Heart right ventricle (tissue), 16 donors: Measurements from ENCODE around the gene SLC35E1. TPM values are rescaled to one million over a fixed set of nuclear protein-coding genes. Genes with fewer than 3 reads are reported as not detected.
A peak's percentile ranks its signal among the peaks of the same experiment; 100 is the strongest.
"Not testable (repeated sequence)": the region's sequence is repeated elsewhere in the genome, so short reads cannot be mapped to it uniquely, and the experiment has no call there.

Experiments
- ATAC-seq, 8 donors: fragments of 200-7000 bp; cut with Tn5 transposase; one replicate each; pipeline ENCODE4 v1.9.1; 2020; ENCODE audit warnings: mild to moderate bottlenecking in 8 of 8, moderate library complexity in 8 of 8, moderate number of reproducible peaks in 1 of 8
- DNase-seq, 2 donors: peaks; one replicate each; pipeline ENCODE4 v3.0.0-alpha.2; 2020
- H3K27ac ChIP-seq, 10 donors: fragments of 200-600 bp; sonication (generic) in 2 of 10; one replicate each; pipeline versions ENCODE4 v1.5.0 to v1.8.0; 2020 to 2022; ENCODE audit warnings: mild to moderate bottlenecking in 3 of 10
- H3K27me3 ChIP-seq, 7 donors: fragments of 200-600 bp; one replicate each; pipeline ENCODE4 v1.8.0; 2021 to 2022; ENCODE audit warnings: mild to moderate bottlenecking in 2 of 7
- H3K36me3 ChIP-seq, 9 donors: fragments of 200-600 bp; sonication (generic) in 1 of 9; one replicate each; pipeline versions ENCODE4 v1.5.0 to v1.8.0; 2020 to 2022; ENCODE audit warnings: mild to moderate bottlenecking in 2 of 9
- H3K4me1 ChIP-seq, 9 donors: fragments of 200-600 bp; sonication (generic) in 1 of 9; one replicate each; pipeline versions ENCODE4 v1.5.0 to v1.8.0; 2020 to 2022; ENCODE audit warnings: mild to moderate bottlenecking in 4 of 9
- H3K4me3 ChIP-seq, 10 donors: fragments of 200-600 bp; sonication (generic) in 2 of 10; one replicate each; pipeline versions ENCODE4 v1.5.0 to v1.8.0; 2020 to 2022; ENCODE audit warnings: mild to moderate bottlenecking in 7 of 10, moderate library complexity in 2 of 10
- H3K9me3 ChIP-seq, 11 donors: fragments of 200-600 bp in 10 of 11; sonication (generic) in 2 of 11; one replicate each; pipeline versions ENCODE4 v1.5.0 to v1.8.0; 2013 to 2022; ENCODE audit warnings: mild to moderate bottlenecking in 2 of 11, control low read depth in 1 of 11, moderate library complexity in 1 of 11
- WGBS, 2 donors: extraction: QIAGEN DNeasy Blood & Tissue Kit; methylation state at CpG; one replicate each; pipeline ENCODE4 v1.1.7; 2013; ENCODE audit warnings: inconsistent platforms in 1 of 2; 5-methylcytosine and 5-hydroxymethylcytosine counted together
- intact Hi-C, 10 donors: fragments of 100-400 bp; cut with DNase I; formaldehyde crosslinking; loops; one replicate each; pipeline versions ENCODE4 v1.11.1 to v1.14.2; 2022
- polyA plus RNA-seq, 2 donors: library from polyadenylated mRNA; stranded (reverse); fragments of 200-250 nt; gene quantifications; one replicate each; pipeline ENCODE4 v1.2.3, GENCODE V29; 2013
- total RNA-seq, 10 donors: library from RNA; stranded (reverse); fragmentation: NEBNext Ultra II Directional in 3 of 10; extraction: Animal tissue kit (Norgen Biotek cat#: 25700) in 3 of 10; gene quantifications; one replicate each; pipeline versions ENCODE4 v1.2.1 to v1.2.4, GENCODE V29; 2021 to 2023
- TF ChIP-seq, protein P1 (sequence below), 9 donors: fragments of 200-600 bp; sonication (generic) in 2 of 9; IDR thresholded peaks; one replicate each; pipeline versions ENCODE4 v1.5.0 to v1.8.0; 2021 to 2022; ENCODE audit warnings: antibody characterized with exemption in 9 of 9, mild to moderate bottlenecking in 5 of 9, moderate library complexity in 1 of 9
- donor health status: Arrhythmogenic right ventricular cardiomyopathy.
- donor health status: ischemic (EF 13 %, LVEDD 7.1; RV severe dilation, severe dysfunction).
- donor health status: healthy with polysubstance abuse.
- donor health status: DM: no; HTN: yes; CAD: no.
- donor health status: DM: no; HTN: no; CAD: no.
- donor health status: ischemic (EF 25% LVEDD 6.9; RV normal size, moderate dysfunction).
- donor health status: ischemic (EF 25% LVEDD 5.7; RV mildly dilated, moderate dysfunction).
- donor health status: healthy.
- donor health status: DM: yes; HTN: yes; CAD: no.
- donor health status: Ischemic cardiomyopathy.
- donor health status: ischemic (EF 35%, LVEDD 5.7; RV mildly dilated, moderate dysfunction).
- donor health status: nonischemic (EF 11% LVEDD 7.7; RV severe dilation, severe dysfunction).
- donor health status: DM: yes; HTN: yes; CAD: no.
- donor health status: PGD.
- donor health status: ischemic (EF 29% LVEDD 5.4; RV normal size, mild dysfunction).
- donor health status: nonischemic (EF 23%, LVEDD 6.1; RV moderate dilation, normal function).

Gene SLC35E1
- total and polyA plus RNA-seq, 12 donors = 20.8 to 29.0 (median 23.6) TPM

DNA sequence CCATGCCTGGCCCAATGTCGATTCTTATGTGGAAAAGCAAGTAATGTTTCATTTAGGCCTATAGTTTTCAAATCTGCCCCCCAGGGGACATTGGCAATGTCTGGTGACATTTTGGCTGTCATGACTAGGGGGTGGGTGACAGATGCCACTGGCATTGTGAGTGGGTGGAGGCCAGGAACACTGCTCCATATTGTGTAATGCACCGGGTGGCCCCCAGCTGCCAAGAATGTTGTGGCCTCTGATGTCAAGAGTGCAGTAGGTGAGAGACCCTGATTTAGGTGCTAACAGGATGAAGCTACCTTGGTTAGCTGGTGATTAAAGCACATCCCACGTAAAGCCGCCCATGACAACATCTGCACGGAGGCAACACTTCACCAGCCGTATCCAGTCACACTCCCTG is 65.3 kb downstream of the SLC35E1 start:
- Histone ChIP-seq H3K27ac (peak overlapping the region in 1 of 10 donors; percentile 18), H3K4me3 (no peak overlapping the region), H3K27me3 (no peaks in the 10 kb centered on the region), H3K36me3 (peaks cover 0 to 90% (median 10%) of the 10 kb centered on the region in 9 donors), H3K4me1 (no peaks in the 10 kb centered on the region), H3K9me3 (no peaks in the 10 kb centered on the region)
- DNase-seq (no peak), ATAC-seq (no peak)
- TF ChIP-seq, protein P1, sequence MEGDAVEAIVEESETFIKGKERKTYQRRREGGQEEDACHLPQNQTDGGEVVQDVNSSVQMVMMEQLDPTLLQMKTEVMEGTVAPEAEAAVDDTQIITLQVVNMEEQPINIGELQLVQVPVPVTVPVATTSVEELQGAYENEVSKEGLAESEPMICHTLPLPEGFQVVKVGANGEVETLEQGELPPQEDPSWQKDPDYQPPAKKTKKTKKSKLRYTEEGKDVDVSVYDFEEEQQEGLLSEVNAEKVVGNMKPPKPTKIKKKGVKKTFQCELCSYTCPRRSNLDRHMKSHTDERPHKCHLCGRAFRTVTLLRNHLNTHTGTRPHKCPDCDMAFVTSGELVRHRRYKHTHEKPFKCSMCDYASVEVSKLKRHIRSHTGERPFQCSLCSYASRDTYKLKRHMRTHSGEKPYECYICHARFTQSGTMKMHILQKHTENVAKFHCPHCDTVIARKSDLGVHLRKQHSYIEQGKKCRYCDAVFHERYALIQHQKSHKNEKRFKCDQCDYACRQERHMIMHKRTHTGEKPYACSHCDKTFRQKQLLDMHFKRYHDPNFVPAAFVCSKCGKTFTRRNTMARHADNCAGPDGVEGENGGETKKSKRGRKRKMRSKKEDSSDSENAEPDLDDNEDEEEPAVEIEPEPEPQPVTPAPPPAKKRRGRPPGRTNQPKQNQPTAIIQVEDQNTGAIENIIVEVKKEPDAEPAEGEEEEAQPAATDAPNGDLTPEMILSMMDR (IDR thresholded peaks at IDR 0.05) = no peak
- 91 to 94% methylated on average over 6 of the region's 6 CpGs for WGBS, 2 donors
- intact Hi-C loops = loop anchor here in 1 of 10 donors (10.0 kb wide), 1 partner anchor 262 kb away; no protein-coding TSS in a partner anchor

DNA sequence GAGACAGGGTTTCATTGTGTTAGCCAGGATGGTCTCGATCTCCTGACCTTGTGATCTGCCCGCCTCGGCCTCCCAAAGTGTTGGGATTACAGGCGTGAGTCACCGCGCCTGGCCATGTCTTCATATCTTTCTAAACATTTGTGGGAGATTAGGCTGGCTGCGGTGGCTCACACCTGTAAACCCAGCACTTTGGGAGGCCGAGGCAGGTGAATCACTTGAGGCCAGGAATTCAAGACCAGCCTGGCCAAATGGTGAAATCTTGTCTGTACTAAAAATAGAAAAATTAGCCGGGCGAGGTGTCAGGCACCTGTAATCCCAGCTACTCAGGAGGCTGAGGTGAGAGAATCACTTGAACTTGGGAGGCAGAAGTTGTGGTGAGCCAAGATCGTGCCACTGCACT is 66.1 kb downstream of the SLC35E1 start:
- H3K27ac ChIP-seq, H3K4me1 ChIP-seq, DNase-seq, H3K27me3 ChIP-seq, H3K4me3 ChIP-seq, H3K9me3 ChIP-seq, ATAC-seq: not testable (repeated sequence)
- H3K36me3 ChIP-seq = peaks cover 0 to 89% (median 10%) of the 10 kb centered on the region in 9 donors
- intact Hi-C loops = loop anchor here in 1 of 10 donors (10.0 kb wide), 1 partner anchor 261 kb away; no protein-coding TSS in a partner anchor
- WGBS, 2 donors = 91 to 93% methylated on average over 11 of the region's 11 CpGs

DNA sequence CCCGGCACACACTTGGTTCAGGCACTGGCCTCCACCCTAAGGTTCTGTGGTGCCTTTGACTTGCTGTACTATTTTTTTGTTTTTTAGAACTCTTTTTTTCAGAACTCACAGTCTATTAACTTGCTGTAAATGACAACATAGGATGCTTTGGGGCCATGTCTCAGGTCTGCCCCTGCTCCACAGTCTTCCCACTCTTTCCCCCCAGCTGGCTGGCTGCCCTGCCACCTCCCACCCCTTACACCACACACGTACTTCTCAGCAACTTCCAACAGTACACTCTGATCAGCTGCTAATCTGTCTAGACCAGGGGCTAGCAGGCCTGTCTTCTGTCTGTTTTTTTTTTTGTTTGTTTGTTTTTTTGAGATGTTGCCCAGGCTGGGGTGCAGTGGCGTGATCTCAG is 67.9 kb downstream of the SLC35E1 start:
- H3K27ac ChIP-seq = no peak overlapping the region
- H3K27me3 ChIP-seq = no peaks in the 10 kb centered on the region
- no peaks in the 10 kb centered on the region for H3K9me3 ChIP-seq
- no peak overlapping the region for H3K4me3 ChIP-seq
- 83 to 93% methylated on average over 3 of the region's 3 CpGs for WGBS, 2 donors
- DNase-seq (no peak), ATAC-seq (no peak)
- H3K36me3 ChIP-seq = peaks cover 0 to 74% (median 10%) of the 10 kb centered on the region in 9 donors
- TF ChIP-seq, protein P1 (IDR thresholded peaks at IDR 0.05) = no peak
- H3K4me1 ChIP-seq = no peaks in the 10 kb centered on the region
- intact Hi-C loops = loop anchor here in 1 of 10 donors (10.0 kb wide), 1 partner anchor 259 kb away; no protein-coding TSS in a partner anchor

Other genes with a start within 250 kb of the SLC35E1 start
- 10 to 100 TPM; 25.5 to 76.2 (median 50.4) TPM for gene KLF2, start 247.6 kb downstream of the SLC35E1 start, total RNA-seq
- gene KLF2, start 247.6 kb downstream of the SLC35E1 start, polyA plus RNA-seq = 10 to 100 TPM; 22.4 to 73.5 TPM
- gene EPS15L1, start 100.4 kb downstream of the SLC35E1 start, total RNA-seq = 10 to 100 TPM; 46.9 to 70.1 (median 57.4) TPM
- 10 to 100 TPM; 41.3 to 79.7 TPM for gene EPS15L1, start 100.4 kb downstream of the SLC35E1 start, polyA plus RNA-seq
- under 1 TPM in 1 of 10 donors, not detected in 9; 0.22 TPM for gene CALR3, start 76.2 kb downstream of the SLC35E1 start, total RNA-seq
- gene CALR3, start 76.2 kb downstream of the SLC35E1 start, polyA plus RNA-seq = not detected
- gene C19orf44, start 76.0 kb downstream of the SLC35E1 start, total RNA-seq = 1 to 10 TPM; 1.6 to 3.5 (median 2.9) TPM
- gene C19orf44, start 76.0 kb downstream of the SLC35E1 start, polyA plus RNA-seq = 1 to 10 TPM; 3.0 to 4.1 TPM
- 10 to 100 TPM; 20.0 to 26.6 (median 22.6) TPM for gene CHERP, start 30.0 kb downstream of the SLC35E1 start, total RNA-seq
- gene CHERP, start 30.0 kb downstream of the SLC35E1 start, polyA plus RNA-seq = 10 to 100 TPM; 11.3 to 16.4 TPM
- 1 to 10 TPM; 3.3 to 6.9 (median 4.6) TPM for gene MED26, start 55.8 kb upstream of the SLC35E1 start, total RNA-seq
- gene MED26, start 55.8 kb upstream of the SLC35E1 start, polyA plus RNA-seq = 1 to 10 TPM; 3.8 to 5.1 TPM
- 10 to 100 TPM; 32.0 to 43.2 (median 37.4) TPM for gene SMIM7, start 87.7 kb upstream of the SLC35E1 start, total RNA-seq
- gene SMIM7, start 87.7 kb upstream of the SLC35E1 start, polyA plus RNA-seq = 10 to 100 TPM; 41.8 to 68.1 TPM
- 10 to 100 TPM; 17.2 to 41.4 (median 30.0) TPM for gene TMEM38A, start 88.7 kb upstream of the SLC35E1 start, total RNA-seq
- 10 to 100 TPM; 18.5 to 29.6 TPM for gene TMEM38A, start 88.7 kb upstream of the SLC35E1 start, polyA plus RNA-seq
- under 1 TPM in 6 of 10 donors, not detected in 4; 0.03 to 0.16 (median 0.05) TPM for gene NWD1, start 147.4 kb upstream of the SLC35E1 start, total RNA-seq
- gene NWD1, start 147.4 kb upstream of the SLC35E1 start, polyA plus RNA-seq = under 1 TPM; under 0.01 to 0.01 TPM